GM21737 (cell line): ENCODE data around the gene HYDIN.

Experiments used
- ATAC-seq: cut with Tn5 transposase; IDR thresholded peaks from one replicate; pipeline ENCODE4 v1.9.1; 2021; ENCODE audit warnings: mild to moderate bottlenecking, moderate library complexity; ENCODE audit not compliant: unreplicated experiment

Gene HYDIN

GRCh38 chr16:70793851-70794502, 436.5 kb downstream of the HYDIN start:
- ATAC-seq: no peak

- ATAC-seq: no peak
Observed at GRCh38 chr16:70790815-70791214, 439.7 kb downstream of the HYDIN start.

GRCh38 chr16:70789595-70790447, 440.7 kb downstream of the HYDIN start:
- ATAC-seq: no peak

GRCh38 chr16:70788668-70789594, 441.6 kb downstream of the HYDIN start:
- ATAC-seq: no peak

- no peak for ATAC-seq
Observed at GRCh38 chr16:70786020-70786755, 444.3 kb downstream of the HYDIN start.

- no peak for ATAC-seq
Observed at GRCh38 chr16:70784692-70785555, 445.6 kb downstream of the HYDIN start.

- ATAC-seq: no peak
Observed at GRCh38 chr16:70782237-70782636, 448.3 kb downstream of the HYDIN start.

- ATAC-seq: no peak
Observed at GRCh38 chr16:70781800-70782199, 448.7 kb downstream of the HYDIN start.

GRCh38 chr16:70780546-70780945, 450.0 kb downstream of the HYDIN start:
- ATAC-seq: no peak

- no peak for ATAC-seq
Observed at GRCh38 chr16:70779361-70779760, 451.2 kb downstream of the HYDIN start.

GRCh38 chr16:70778901-70779309, 451.6 kb downstream of the HYDIN start:
- no peak for ATAC-seq

- no peak for ATAC-seq
Observed at GRCh38 chr16:70777973-70778406, 452.5 kb downstream of the HYDIN start.

- no peak for ATAC-seq
Observed at GRCh38 chr16:70777496-70777895, 453.0 kb downstream of the HYDIN start.

GRCh38 chr16:70775399-70775798, 455.1 kb downstream of the HYDIN start:
- no peak for ATAC-seq

GRCh38 chr16:70774261-70774660, 456.3 kb downstream of the HYDIN start:
- no peak for ATAC-seq

GRCh38 chr16:70772493-70772892, 458.0 kb downstream of the HYDIN start:
- no peak for ATAC-seq

GRCh38 chr16:70770626-70771552, 459.6 kb downstream of the HYDIN start:
- ATAC-seq: no peak

- no peak for ATAC-seq
Observed at GRCh38 chr16:70770291-70770625, 460.3 kb downstream of the HYDIN start.

- ATAC-seq: no peak
Observed at GRCh38 chr16:70769761-70770160, 460.8 kb downstream of the HYDIN start.
